Peyer's patch (tissue), 4 donors: ENCODE results near the gene FOXR1. TPM values are rescaled to one million over a fixed set of nuclear protein-coding genes. Genes with fewer than 3 reads are reported as not detected.

Experiments
- DNase-seq, 3 donors: peaks; one replicate each; pipeline ENCODE4 v3.0.0-alpha.2; 2017 to 2019
- H3K27ac ChIP-seq, 4 donors: fragments of 200-600 bp; sonication (generic); one replicate each; pipeline ENCODE4 v1.5.1; 2016 to 2019
- H3K27me3 ChIP-seq, 2 donors: fragments of 200-600 bp; sonication (generic); one replicate each; pipeline ENCODE4 v1.5.1; 2019
- H3K36me3 ChIP-seq, 3 donors: fragments of 200-600 bp; sonication (generic); one replicate each; pipeline ENCODE4 v1.5.1; 2016 to 2019
- H3K4me1 ChIP-seq, 4 donors: fragments of 200-600 bp; sonication (generic); one replicate each; pipeline ENCODE4 v1.5.1; 2016 to 2019
- H3K4me3 ChIP-seq, 4 donors: fragments of 200-600 bp; sonication (generic); 1 replicate in 3 of 4; 2 replicates in 1 of 4; pipeline ENCODE4 v1.5.1; 2016 to 2019; ENCODE audit warnings: mild to moderate bottlenecking in 1 of 4
- H3K9me3 ChIP-seq, 4 donors: fragments of 200-600 bp; sonication (generic); one replicate each; pipeline ENCODE4 v1.5.1; 2016 to 2019; ENCODE audit warnings: mild to moderate bottlenecking in 1 of 4
- CTCF ChIP-seq, 6 experiments: fragments of 450-650 bp in 4 of 6; fragments of 200-600 bp in 2 of 6; sonication (generic) in 1 of 6; IDR thresholded peaks; one replicate each; pipeline ENCODE4 v1.5.1; 2017 to 2019; ENCODE audit warnings: antibody characterized with exemption in 6 of 6, mild to moderate bottlenecking in 3 of 6, moderate library complexity in 1 of 6
- POLR2A ChIP-seq, 2 donors: fragments of 450-650 bp; IDR thresholded peaks; one replicate each; pipeline ENCODE4 v1.5.1; 2017; ENCODE audit warnings: antibody characterized with exemption in 2 of 2, mild to moderate bottlenecking in 2 of 2, moderate library complexity in 2 of 2
- total RNA-seq, 4 donors: library from RNA; depleted of rRNA; stranded (reverse); fragments of >200 nt; gene quantifications; one replicate each; pipeline ENCODE4 v1.1.0, GENCODE V29; 2016

Gene FOXR1
- total RNA-seq, 4 donors from 2014 or later = not detected

GRCh38 chr11:118929501-118930093 is 42.0 kb upstream of the FOXR1 start:
- no peaks in the 10 kb centered on the region for H3K9me3 ChIP-seq
- no peaks in the 10 kb centered on the region for H3K27me3 ChIP-seq
- peak overlapping the region; percentile 92 to 99 (median 98) for H3K27ac ChIP-seq
- TF ChIP-seq CTCF (IDR thresholded peaks at IDR 0.05) (no peak), POLR2A (IDR thresholded peaks at IDR 0.05) (peak; percentile 46 to 48)
- H3K4me3 ChIP-seq = peak overlapping the region; percentile 71 to 89 (median 78)
- H3K36me3 ChIP-seq = no peaks in the 10 kb centered on the region
- DNase-seq = peak; percentile 87 to 94 (median 89)
- peaks cover 0 to 24% (median 9%) of the 10 kb centered on the region in 4 donors for H3K4me1 ChIP-seq

GRCh38 chr11:118930094-118930712 is 41.4 kb upstream of the FOXR1 start:
- no peaks in the 10 kb centered on the region for H3K9me3 ChIP-seq
- no peaks in the 10 kb centered on the region for H3K36me3 ChIP-seq
- peaks cover 0 to 24% (median 9%) of the 10 kb centered on the region in 4 donors for H3K4me1 ChIP-seq
- peak; percentile 37 to 46 for TF ChIP-seq POLR2A (IDR thresholded peaks at IDR 0.05)
- TF ChIP-seq CTCF (IDR thresholded peaks at IDR 0.05) = peak; percentile 97 to 100 (median 99)
- H3K27me3 ChIP-seq = no peaks in the 10 kb centered on the region
- peak overlapping the region; percentile 92 to 99 (median 98) for H3K27ac ChIP-seq
- H3K4me3 ChIP-seq = peak overlapping the region; percentile 71 to 89 (median 78)
- peak; percentile 88 to 97 (median 92) for DNase-seq

GRCh38 chr11:118931571-118931970 is 40.0 kb upstream of the FOXR1 start:
- Histone ChIP-seq H3K9me3 (no peaks in the 10 kb centered on the region), H3K36me3 (no peaks in the 10 kb centered on the region), H3K4me3 (no peak overlapping the region), H3K27ac (no peak overlapping the region), H3K4me1 (peaks cover 0 to 22% (median 8%) of the 10 kb centered on the region in 4 donors), H3K27me3 (no peaks in the 10 kb centered on the region)
- DNase-seq = no peak
- TF ChIP-seq POLR2A (IDR thresholded peaks at IDR 0.05) (no peak), CTCF (IDR thresholded peaks at IDR 0.05) (no peak)

- Histone ChIP-seq H3K4me1 (peaks cover 0 to 9% (median 2%) of the 10 kb centered on the region in 4 donors), H3K9me3 (no peaks in the 10 kb centered on the region), H3K36me3 (no peaks in the 10 kb centered on the region), H3K27ac (peak overlapping the region in 2 of 4 donors; percentile 31 to 41), H3K4me3 (no peak overlapping the region), H3K27me3 (no peaks in the 10 kb centered on the region)
- TF ChIP-seq POLR2A (IDR thresholded peaks at IDR 0.05) = no peak
- TF ChIP-seq CTCF (IDR thresholded peaks at IDR 0.05) = no peak
- DNase-seq = no peak
These were observed 38.1 kb upstream of the FOXR1 start for GRCh38 chr11:118933486-118933885.

- Histone ChIP-seq H3K4me3 (no peak overlapping the region), H3K4me1 (peaks cover 0 to 9% (median 5%) of the 10 kb centered on the region in 4 donors), H3K36me3 (no peaks in the 10 kb centered on the region), H3K27me3 (no peaks in the 10 kb centered on the region), H3K27ac (no peak overlapping the region), H3K9me3 (no peaks in the 10 kb centered on the region)
- TF ChIP-seq POLR2A (IDR thresholded peaks at IDR 0.05) = no peak
- TF ChIP-seq CTCF (IDR thresholded peaks at IDR 0.05) = no peak
- no peak for DNase-seq
These were observed 36.2 kb upstream of the FOXR1 start for GRCh38 chr11:118935376-118935775.
